GM23338 (cell line): ENCODE data around the gene SRSF11. TPM values are rescaled to one million over a fixed set of nuclear protein-coding genes. Genes with fewer than 3 reads are reported as not detected.

Experiments
- polyA plus RNA-seq: library from polyadenylated mRNA; unstranded; fragments of >200 nt; fragmentation: Nextera tagmentation; extraction: Ambion mirVana; gene quantifications from 2 replicates; pipeline ENCODE4 v1.2.1, GENCODE V29; 2016
- small RNA-seq: library from RNA; depleted of rRNA; stranded (forward); fragments of <200 nt; gene quantifications from one replicate; pipeline ENCODE3, GENCODE V24; 2014; ENCODE audit warnings: low replicate concordance
- total RNA-seq: library from RNA; depleted of rRNA; stranded (reverse); fragments of >200 nt; shearing (Covaris generic); gene quantifications from 2 replicates; pipeline ENCODE4 v1.2.3, GENCODE V29; 2014; rRNA removed
- TF ChIP-seq, protein P1 (sequence below): fragments of 250-450 bp; sonication (Bioruptor Pico); IDR thresholded peaks from 2 replicates; pipeline ENCODE4 v1.5.0; 2020; ENCODE audit warnings: mild to moderate bottlenecking, moderate library complexity

SRSF11 gene
- total and polyA plus RNA-seq, 2 experiments from 2014 or later: 182 to 372 TPM

GRCh38 chr1:70299472-70299871 lies 78.3 kb downstream of the SRSF11 start (continued):
- TF ChIP-seq, protein P1, sequence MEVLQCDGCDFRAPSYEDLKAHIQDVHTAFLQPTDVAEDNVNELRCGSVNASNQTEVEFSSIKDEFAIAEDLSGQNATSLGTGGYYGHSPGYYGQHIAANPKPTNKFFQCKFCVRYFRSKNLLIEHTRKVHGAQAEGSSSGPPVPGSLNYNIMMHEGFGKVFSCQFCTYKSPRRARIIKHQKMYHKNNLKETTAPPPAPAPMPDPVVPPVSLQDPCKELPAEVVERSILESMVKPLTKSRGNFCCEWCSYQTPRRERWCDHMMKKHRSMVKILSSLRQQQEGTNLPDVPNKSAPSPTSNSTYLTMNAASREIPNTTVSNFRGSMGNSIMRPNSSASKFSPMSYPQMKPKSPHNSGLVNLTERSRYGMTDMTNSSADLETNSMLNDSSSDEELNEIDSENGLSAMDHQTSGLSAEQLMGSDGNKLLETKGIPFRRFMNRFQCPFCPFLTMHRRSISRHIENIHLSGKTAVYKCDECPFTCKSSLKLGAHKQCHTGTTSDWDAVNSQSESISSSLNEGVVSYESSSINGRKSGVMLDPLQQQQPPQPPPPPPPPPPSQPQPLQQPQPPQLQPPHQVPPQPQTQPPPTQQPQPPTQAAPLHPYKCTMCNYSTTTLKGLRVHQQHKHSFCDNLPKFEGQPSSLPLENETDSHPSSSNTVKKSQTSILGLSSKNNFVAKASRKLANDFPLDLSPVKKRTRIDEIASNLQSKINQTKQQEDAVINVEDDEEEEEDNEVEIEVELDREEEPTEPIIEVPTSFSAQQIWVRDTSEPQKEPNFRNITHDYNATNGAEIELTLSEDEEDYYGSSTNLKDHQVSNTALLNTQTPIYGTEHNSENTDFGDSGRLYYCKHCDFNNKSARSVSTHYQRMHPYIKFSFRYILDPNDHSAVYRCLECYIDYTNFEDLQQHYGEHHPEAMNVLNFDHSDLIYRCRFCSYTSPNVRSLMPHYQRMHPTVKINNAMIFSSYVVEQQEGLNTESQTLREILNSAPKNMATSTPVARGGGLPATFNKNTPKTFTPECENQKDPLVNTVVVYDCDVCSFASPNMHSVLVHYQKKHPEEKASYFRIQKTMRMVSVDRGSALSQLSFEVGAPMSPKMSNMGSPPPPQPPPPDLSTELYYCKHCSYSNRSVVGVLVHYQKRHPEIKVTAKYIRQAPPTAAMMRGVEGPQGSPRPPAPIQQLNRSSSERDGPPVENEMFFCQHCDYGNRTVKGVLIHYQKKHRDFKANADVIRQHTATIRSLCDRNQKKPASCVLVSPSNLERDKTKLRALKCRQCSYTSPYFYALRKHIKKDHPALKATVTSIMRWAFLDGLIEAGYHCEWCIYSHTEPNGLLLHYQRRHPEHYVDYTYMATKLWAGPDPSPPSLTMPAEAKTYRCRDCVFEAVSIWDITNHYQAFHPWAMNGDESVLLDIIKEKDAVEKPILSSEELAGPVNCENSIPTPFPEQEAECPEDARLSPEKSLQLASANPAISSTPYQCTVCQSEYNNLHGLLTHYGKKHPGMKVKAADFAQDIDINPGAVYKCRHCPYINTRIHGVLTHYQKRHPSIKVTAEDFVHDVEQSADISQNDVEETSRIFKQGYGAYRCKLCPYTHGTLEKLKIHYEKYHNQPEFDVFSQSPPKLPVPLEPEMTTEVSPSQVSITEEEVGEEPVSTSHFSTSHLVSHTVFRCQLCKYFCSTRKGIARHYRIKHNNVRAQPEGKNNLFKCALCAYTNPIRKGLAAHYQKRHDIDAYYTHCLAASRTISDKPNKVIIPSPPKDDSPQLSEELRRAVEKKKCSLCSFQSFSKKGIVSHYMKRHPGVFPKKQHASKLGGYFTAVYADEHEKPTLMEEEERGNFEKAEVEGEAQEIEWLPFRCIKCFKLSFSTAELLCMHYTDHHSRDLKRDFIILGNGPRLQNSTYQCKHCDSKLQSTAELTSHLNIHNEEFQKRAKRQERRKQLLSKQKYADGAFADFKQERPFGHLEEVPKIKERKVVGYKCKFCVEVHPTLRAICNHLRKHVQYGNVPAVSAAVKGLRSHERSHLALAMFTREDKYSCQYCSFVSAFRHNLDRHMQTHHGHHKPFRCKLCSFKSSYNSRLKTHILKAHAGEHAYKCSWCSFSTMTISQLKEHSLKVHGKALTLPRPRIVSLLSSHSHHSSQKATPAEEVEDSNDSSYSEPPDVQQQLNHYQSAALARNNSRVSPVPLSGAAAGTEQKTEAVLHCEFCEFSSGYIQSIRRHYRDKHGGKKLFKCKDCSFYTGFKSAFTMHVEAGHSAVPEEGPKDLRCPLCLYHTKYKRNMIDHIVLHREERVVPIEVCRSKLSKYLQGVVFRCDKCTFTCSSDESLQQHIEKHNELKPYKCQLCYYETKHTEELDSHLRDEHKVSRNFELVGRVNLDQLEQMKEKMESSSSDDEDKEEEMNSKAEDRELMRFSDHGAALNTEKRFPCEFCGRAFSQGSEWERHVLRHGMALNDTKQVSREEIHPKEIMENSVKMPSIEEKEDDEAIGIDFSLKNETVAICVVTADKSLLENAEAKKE (CRISPR knock-in tag): no peak

Small RNAs within 50 kb of the gene (small RNA-seq; reads per million reads assigned to genes)
- not detected for gene RN7SL242P

Other genes with a start within 250 kb of the SRSF11 start
- 45.8 and 50.5 TPM in 2 replicates for gene LRRC40, start 15.8 kb upstream of the SRSF11 start, total RNA-seq
- 28.0 and 33.9 TPM in 2 replicates for gene LRRC40, start 15.8 kb upstream of the SRSF11 start, polyA plus RNA-seq
- gene ANKRD13C, start 133.3 kb downstream of the SRSF11 start, total RNA-seq: 22.6 and 32.5 TPM in 2 replicates
- 10.4 and 12.3 TPM in 2 replicates for gene ANKRD13C, start 133.3 kb downstream of the SRSF11 start, polyA plus RNA-seq
- 34.3 and 35.9 TPM in 2 replicates for gene CTH, start 189.9 kb downstream of the SRSF11 start, total RNA-seq
- gene CTH, start 189.9 kb downstream of the SRSF11 start, polyA plus RNA-seq: 25.3 and 31.0 TPM in 2 replicates